ENCODE results near the gene ERCC2. TPM values are rescaled to one million over a fixed set of nuclear protein-coding genes. Genes with fewer than 3 reads are reported as not detected.

ERCC2 gene
- total RNA-seq (2022): 19.2 and 27.8 TPM in 2 replicates
- percentile 48 among the genes with signal in this experiment for Bru-seq, nascent RNA
- percentile 55 among the genes with signal in this experiment for BruChase-seq, experiment 1, labeled RNA remaining after a 6-hour chase
- BruChase-seq, experiment 2, labeled RNA remaining after a 2-hour chase: percentile 54 among the genes with signal in this experiment
- long read RNA-seq, full-length matches to known transcripts: 13 of 27 reads
- long read RNA-seq, partial matches to known transcripts: 4 of 27 reads
- long read RNA-seq, other reads (novel, unspliced or antisense): 10 of 27 reads

DNA sequence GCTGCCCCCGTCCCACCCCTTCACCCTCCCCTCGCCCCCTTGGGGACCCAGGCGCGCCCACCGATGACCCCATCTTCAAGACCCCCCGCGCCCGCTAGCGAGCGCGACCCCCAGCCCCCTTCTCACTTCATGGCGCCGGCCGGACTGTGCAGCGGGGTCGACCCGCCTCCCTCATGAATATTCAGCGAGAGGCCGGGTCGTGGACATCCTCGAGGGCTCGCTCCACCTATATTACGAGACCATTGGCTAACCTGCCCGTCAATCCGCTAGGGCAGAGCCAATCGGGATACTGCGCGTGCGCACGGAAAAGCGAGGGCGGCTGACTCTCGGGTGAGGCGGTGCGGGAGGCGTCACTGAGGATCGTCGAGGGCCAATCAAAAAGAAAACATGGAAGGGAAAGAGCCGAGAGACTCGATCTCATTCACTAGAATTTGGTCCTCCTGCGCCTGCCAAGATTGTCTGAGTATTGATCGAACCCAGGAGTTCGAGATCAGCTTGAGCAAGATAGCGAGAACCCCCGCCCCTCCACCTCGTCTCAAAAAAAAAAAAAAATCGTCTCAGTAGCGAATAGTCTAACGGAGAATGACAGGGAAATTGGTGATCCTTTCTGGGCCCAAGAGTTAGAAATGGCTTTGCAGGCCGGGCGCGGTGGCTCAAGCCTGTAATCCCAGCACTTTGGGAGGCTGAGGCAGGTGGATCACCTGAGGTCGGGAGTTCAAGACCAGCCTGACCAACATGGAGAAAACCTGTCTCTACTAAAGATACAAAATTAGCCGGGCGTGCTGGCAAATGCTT lies at the start of gene ERCC2:
ERCC2 (minus strand) TSS at position 164 of the 795 bp plus-strand sequence; CDS start at position 131, 33 bp downstream.
- no peak for TF ChIP-seq CTCF (IDR thresholded peaks at IDR 0.05; ENCODE audit: unreplicated experiment)
- H3K36me3 Mint-ChIP-seq (ENCODE audit: insufficient read depth, unreplicated experiment): no peaks in the 10 kb centered on the region
- DNase-seq (ENCODE audit: unreplicated experiment): peak; percentile 99
- peak within 1 kb of the TSS; percentile 94 for H3K27ac Mint-ChIP-seq (ENCODE audit: low read depth, unreplicated experiment)
- H3K4me3 Mint-ChIP-seq (ENCODE audit: unreplicated experiment): peak within 1 kb of the TSS; percentile 81
- CTCF ChIA-PET: no interaction called here
- TSS peak; percentile 98 for BruUV-seq (replicated peaks)
- no peaks in the 10 kb centered on the region for H3K9me3 Mint-ChIP-seq (ENCODE audit: unreplicated experiment)
- intact Hi-C loops (cut with micrococcal nuclease): no loop called here
- peaks cover 4% of the 10 kb centered on the region for H3K4me1 Mint-ChIP-seq (ENCODE audit: insufficient read depth, unreplicated experiment)
- POLR2A ChIA-PET: interaction anchor here (0.6 to 1.3 kb wide), 6 partner anchors 16 to 332 kb away, joined by 3 to 10 read pairs (median 4); partner anchors contain the start of genes CLASRP and PPP1R13L
- no peaks in the 10 kb centered on the region for H3K27me3 Mint-ChIP-seq (ENCODE audit: insufficient read depth, unreplicated experiment)

DNA sequence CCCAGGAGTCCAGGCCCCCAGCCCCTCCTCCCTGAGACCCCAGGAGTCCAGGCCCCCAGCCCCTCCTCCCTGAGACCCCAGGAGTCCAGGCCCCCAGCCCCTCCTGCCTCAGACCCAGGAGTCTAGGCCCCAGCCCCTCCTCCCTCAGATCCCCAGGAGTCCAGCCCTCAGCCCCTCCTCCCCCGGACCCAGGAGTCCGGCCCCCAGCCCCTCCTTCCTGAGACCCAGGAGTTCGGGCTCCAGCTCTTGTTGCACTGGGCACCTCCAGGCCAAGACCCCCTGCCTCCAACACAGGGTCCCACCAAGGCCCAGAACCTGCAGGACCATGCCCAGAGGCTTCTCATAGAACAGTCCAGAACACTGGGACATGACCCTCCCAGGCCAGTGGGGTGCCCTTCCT lies 49.5 kb upstream of the ERCC2 start:
- no peak overlapping the region for H3K27ac Mint-ChIP-seq (ENCODE audit: low read depth, unreplicated experiment)
- TF ChIP-seq CTCF (IDR thresholded peaks at IDR 0.05; ENCODE audit: unreplicated experiment): no peak
- peaks cover 62% of the 10 kb centered on the region for H3K36me3 Mint-ChIP-seq (ENCODE audit: insufficient read depth, unreplicated experiment)
- H3K9me3 Mint-ChIP-seq (ENCODE audit: unreplicated experiment): no peaks in the 10 kb centered on the region
- no TSS peak for BruUV-seq (replicated peaks)
- no peak overlapping the region for H3K4me3 Mint-ChIP-seq (ENCODE audit: unreplicated experiment)
- no peaks in the 10 kb centered on the region for H3K27me3 Mint-ChIP-seq (ENCODE audit: insufficient read depth, unreplicated experiment)
- no peak for DNase-seq (ENCODE audit: unreplicated experiment)
- ChIA-PET POLR2A (interaction anchor here (0.6 kb wide), 1 partner anchor 16 kb away, joined by 3 read pairs; no protein-coding TSS in a partner anchor), CTCF (interaction anchor here (0.6 kb wide), 2 partner anchors 49 to 1349 kb away, joined by 3 read pairs; no protein-coding TSS in a partner anchor)
- H3K4me1 Mint-ChIP-seq (ENCODE audit: insufficient read depth, unreplicated experiment): peaks cover 29% of the 10 kb centered on the region
- intact Hi-C loops (cut with micrococcal nuclease): no loop called here

DNA sequence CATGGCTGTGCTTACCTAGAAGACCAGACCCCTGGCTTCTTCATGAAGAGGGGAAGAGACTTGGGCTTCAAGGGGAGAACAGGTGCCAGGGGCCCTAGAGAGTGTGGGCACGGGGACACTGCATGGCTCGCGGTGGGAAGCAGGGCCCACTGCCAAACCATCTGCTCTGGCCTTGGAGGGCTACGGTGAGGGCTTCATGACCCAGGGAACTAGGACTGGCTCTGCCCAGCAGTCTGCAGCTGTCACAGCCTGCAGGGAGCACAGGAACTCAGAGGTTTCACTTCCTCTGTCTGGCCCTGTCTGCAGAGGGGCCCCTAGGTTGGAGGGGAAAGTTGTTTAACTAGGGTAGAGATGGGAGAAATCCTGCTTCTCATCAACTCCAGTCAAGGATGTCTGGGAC lies 49.0 kb upstream of the ERCC2 start:
- no peaks in the 10 kb centered on the region for H3K9me3 Mint-ChIP-seq (ENCODE audit: unreplicated experiment)
- intact Hi-C loops (cut with micrococcal nuclease): no loop called here
- H3K4me3 Mint-ChIP-seq (ENCODE audit: unreplicated experiment): no peak overlapping the region
- ChIA-PET CTCF (no interaction called here), POLR2A (interaction anchor here (0.6 kb wide), 1 partner anchor 15 kb away, joined by 3 read pairs; no protein-coding TSS in a partner anchor)
- TF ChIP-seq CTCF (IDR thresholded peaks at IDR 0.05; ENCODE audit: unreplicated experiment): no peak
- DNase-seq (ENCODE audit: unreplicated experiment): no peak
- no peaks in the 10 kb centered on the region for H3K27me3 Mint-ChIP-seq (ENCODE audit: insufficient read depth, unreplicated experiment)
- H3K4me1 Mint-ChIP-seq (ENCODE audit: insufficient read depth, unreplicated experiment): peaks cover 29% of the 10 kb centered on the region
- H3K27ac Mint-ChIP-seq (ENCODE audit: low read depth, unreplicated experiment): no peak overlapping the region
- no TSS peak for BruUV-seq (replicated peaks)
- peaks cover 67% of the 10 kb centered on the region for H3K36me3 Mint-ChIP-seq (ENCODE audit: insufficient read depth, unreplicated experiment)

GRCh38 chr19:45418802-45419201 lies 48.4 kb upstream of the ERCC2 start:
- BruUV-seq (replicated peaks): no TSS peak

More at GRCh38 chr19:45418802-45419201, 48.4 kb upstream of the ERCC2 start:
- POLR2A ChIA-PET: no interaction called here
- TF ChIP-seq CTCF (IDR thresholded peaks at IDR 0.05; ENCODE audit: unreplicated experiment): no peak
- no peak for DNase-seq (ENCODE audit: unreplicated experiment)
- CTCF ChIA-PET: no interaction called here
- intact Hi-C loops (cut with micrococcal nuclease): no loop called here
- Mint-ChIP-seq H3K4me1 (ENCODE audit: insufficient read depth, unreplicated experiment) (peaks cover 29% of the 10 kb centered on the region), H3K36me3 (ENCODE audit: insufficient read depth, unreplicated experiment) (peaks cover 73% of the 10 kb centered on the region), H3K4me3 (ENCODE audit: unreplicated experiment) (no peak overlapping the region), H3K27ac (ENCODE audit: low read depth, unreplicated experiment) (no peak overlapping the region), H3K27me3 (ENCODE audit: insufficient read depth, unreplicated experiment) (no peaks in the 10 kb centered on the region), H3K9me3 (ENCODE audit: unreplicated experiment) (no peaks in the 10 kb centered on the region)

All from MCF 10A (cell line).